Neural cell (in vitro differentiated cells): ENCODE data around the gene OAF. TPM values are rescaled to one million over a fixed set of nuclear protein-coding genes. Genes with fewer than 3 reads are reported as not detected.

Experiments used
- H2AFZ ChIP-seq: fragments of 200-600, 300-800 bp; sonication (generic), shearing (Covaris generic); 2 replicates; pipeline ENCODE4 v1.6.0; 2014; ENCODE audit warnings: low read depth, mild to moderate bottlenecking, antibody characterized with exemption, low read length, moderate library complexity
- H3F3A ChIP-seq: fragments of 200-600 bp; shearing (Covaris generic); 2 replicates; pipeline ENCODE4 v1.6.1; 2016; ENCODE audit warnings: mild to moderate bottlenecking, moderate library complexity, mixed read lengths, antibody characterized with exemption, low read length; ENCODE audit not compliant: insufficient read depth, poor library complexity, severe bottlenecking
- H3K27ac ChIP-seq: fragments of 200-600, 300-800 bp; sonication (generic), shearing (Covaris generic); 2 replicates; pipeline ENCODE4 v1.5.1; 2014; ENCODE audit warnings: mild to moderate bottlenecking, low read length, moderate library complexity
- H3K27me3 ChIP-seq: fragments of 300-800, 200-600 bp; sonication (generic), shearing (Covaris generic); 2 replicates; pipeline ENCODE4 v1.6.0; 2014; ENCODE audit warnings: mild to moderate bottlenecking, low read depth, low read length, moderate library complexity; ENCODE audit not compliant: insufficient read depth
- H3K36me3 ChIP-seq: fragments of 300-800, 200-600 bp; sonication (generic), shearing (Covaris generic); 2 replicates; pipeline ENCODE4 v1.5.1; 2014; ENCODE audit warnings: mild to moderate bottlenecking, antibody characterized with exemption, low read length, moderate library complexity; ENCODE audit not compliant: insufficient read depth
- H3K4me2 ChIP-seq: fragments of 300-800, 200-600 bp; sonication (generic), shearing (Covaris generic); 2 replicates; pipeline ENCODE4 v1.6.0; 2014; ENCODE audit warnings: mild to moderate bottlenecking, low read length
- H3K4me3 ChIP-seq: fragments of 300-800, 200-600 bp; sonication (generic), shearing (Covaris generic); 2 replicates; pipeline ENCODE4 v1.5.1; 2014; ENCODE audit warnings: mild to moderate bottlenecking, low read length, moderate library complexity
- H3K79me2 ChIP-seq: fragments of 200-600 bp; shearing (Covaris generic); replicated peaks from 2 replicates; pipeline ENCODE4 v1.6.0; 2014; ENCODE audit warnings: mild to moderate bottlenecking, low read length, moderate library complexity; ENCODE audit not compliant: insufficient read depth
- H3K9ac ChIP-seq: fragments of 300-800, 200-600 bp; sonication (generic), shearing (Covaris generic); 2 replicates; pipeline ENCODE4 v1.6.1; 2016; ENCODE audit warnings: mild to moderate bottlenecking, low read length, mixed read lengths
- H3K9me2 ChIP-seq: fragments of 200-600 bp; shearing (Covaris generic); 2 replicates; pipeline ENCODE4 v1.6.1; 2016; ENCODE audit warnings: mild to moderate bottlenecking, low read length, mixed read lengths; ENCODE audit not compliant: insufficient read depth
- H3K9me3 ChIP-seq: fragments of 200-600, 300-800 bp; sonication (generic), shearing (Covaris generic); 2 replicates; pipeline ENCODE4 v1.6.1; 2016; ENCODE audit warnings: mild to moderate bottlenecking, mixed run types, low read length, moderate library complexity, mixed read lengths
- H4K20me1 ChIP-seq: fragments of 200-600 bp; shearing (Covaris generic); 2 replicates; pipeline ENCODE4 v1.6.1; 2016; ENCODE audit warnings: mild to moderate bottlenecking, mixed run types; ENCODE audit not compliant: insufficient read depth
- EP300 ChIP-seq: fragments of 450-650 bp; conservative IDR thresholded peaks from 2 replicates; pipeline ENCODE4 v1.6.1; 2014; ENCODE audit warnings: antibody characterized with exemption, mild to moderate bottlenecking, moderate library complexity; ENCODE audit not compliant: poor library complexity, severe bottlenecking
- EZH2 ChIP-seq: fragments of 200-600, 300-800 bp; shearing (Covaris generic), sonication (generic); IDR thresholded peaks from 2 replicates; pipeline ENCODE4 v1.6.1; 2014; ENCODE audit warnings: antibody characterized with exemption, low read length, borderline replicate concordance, mild to moderate bottlenecking; ENCODE audit not compliant: insufficient read depth, poor library complexity, severe bottlenecking
- MXI1 ChIP-seq: fragments of 450-650 bp; conservative IDR thresholded peaks from 2 replicates; pipeline ENCODE4 v1.6.1; 2014; ENCODE audit warnings: antibody characterized with exemption, mild to moderate bottlenecking; ENCODE audit not compliant: poor library complexity, severe bottlenecking
- POLR2AphosphoS5 ChIP-seq: IDR thresholded peaks from 2 replicates; pipeline ENCODE4 v1.6.1; 2012
- RAD21 ChIP-seq: fragments of 450-650 bp; conservative IDR thresholded peaks from 2 replicates; pipeline ENCODE4 v1.6.1; 2014; ENCODE audit warnings: antibody characterized with exemption, mild to moderate bottlenecking, moderate library complexity
- SMC3 ChIP-seq: fragments of 450-650 bp; conservative IDR thresholded peaks from 2 replicates; pipeline ENCODE4 v1.6.1; 2014; ENCODE audit warnings: antibody characterized with exemption, mild to moderate bottlenecking, moderate library complexity; ENCODE audit not compliant: poor library complexity
- TAF1 ChIP-seq: IDR thresholded peaks from 2 replicates; pipeline ENCODE4 v1.6.1; 2012; ENCODE audit warnings: low read depth
- polyA plus RNA-seq: library from polyadenylated mRNA; depleted of rRNA; stranded (reverse); fragments of >200 nt; gene quantifications from 2 replicates; pipeline ENCODE4 v1.2.3, GENCODE V29; 2014
- TF ChIP-seq, protein P1 (sequence below): fragments of 450-650 bp; IDR thresholded peaks from 2 replicates; pipeline ENCODE4 v1.5.1; 2014; ENCODE audit warnings: antibody characterized with exemption, mild to moderate bottlenecking, moderate library complexity; ENCODE audit not compliant: poor library complexity, severe bottlenecking
- TF ChIP-seq, protein P2 (sequence below): IDR thresholded peaks from 2 replicates; pipeline ENCODE4 v1.6.1; 2012; ENCODE audit warnings: borderline replicate concordance

Gene OAF
- polyA plus RNA-seq, 1 donor from 2014 or later = 0.97 TPM

DNA sequence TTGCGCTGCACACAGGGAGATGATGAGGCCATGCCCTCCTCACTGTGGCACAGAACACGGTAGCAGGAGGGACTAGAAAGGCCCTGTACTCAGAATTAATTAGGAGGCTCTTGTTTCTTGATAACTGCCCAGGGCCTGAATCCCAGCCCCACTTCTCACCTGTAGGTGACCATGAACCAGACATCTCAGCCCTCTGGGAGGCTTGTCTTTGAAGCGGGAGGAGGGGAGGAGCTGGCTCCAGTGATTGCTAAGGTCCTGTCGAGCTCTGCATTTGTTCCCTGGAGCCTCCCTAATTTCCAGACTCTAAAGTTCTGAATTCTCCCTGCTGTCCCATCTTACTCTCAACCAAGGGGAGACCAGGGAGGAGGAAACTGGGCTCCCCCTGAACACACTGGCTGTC lies 19.8 kb upstream of the OAF start:
- Histone ChIP-seq H3K9me2 (no peaks in the 10 kb centered on the region), H3K27me3 (no peaks in the 10 kb centered on the region), H3K4me3 (no peak overlapping the region), H3K36me3 (no peaks in the 10 kb centered on the region), H3K4me2 (no peak overlapping the region), H3K27ac (no peak overlapping the region), H3K79me2 (no peaks in the 10 kb centered on the region), H3K9me3 (no peaks in the 10 kb centered on the region), H3K9ac (no peak overlapping the region), H4K20me1 (no peaks in the 10 kb centered on the region), H2AFZ (no peak overlapping the region), H3F3A (no peaks in the 10 kb centered on the region)
- TF ChIP-seq TAF1 = no peak
- TF ChIP-seq MXI1 = no peak
- TF ChIP-seq, protein P1, sequence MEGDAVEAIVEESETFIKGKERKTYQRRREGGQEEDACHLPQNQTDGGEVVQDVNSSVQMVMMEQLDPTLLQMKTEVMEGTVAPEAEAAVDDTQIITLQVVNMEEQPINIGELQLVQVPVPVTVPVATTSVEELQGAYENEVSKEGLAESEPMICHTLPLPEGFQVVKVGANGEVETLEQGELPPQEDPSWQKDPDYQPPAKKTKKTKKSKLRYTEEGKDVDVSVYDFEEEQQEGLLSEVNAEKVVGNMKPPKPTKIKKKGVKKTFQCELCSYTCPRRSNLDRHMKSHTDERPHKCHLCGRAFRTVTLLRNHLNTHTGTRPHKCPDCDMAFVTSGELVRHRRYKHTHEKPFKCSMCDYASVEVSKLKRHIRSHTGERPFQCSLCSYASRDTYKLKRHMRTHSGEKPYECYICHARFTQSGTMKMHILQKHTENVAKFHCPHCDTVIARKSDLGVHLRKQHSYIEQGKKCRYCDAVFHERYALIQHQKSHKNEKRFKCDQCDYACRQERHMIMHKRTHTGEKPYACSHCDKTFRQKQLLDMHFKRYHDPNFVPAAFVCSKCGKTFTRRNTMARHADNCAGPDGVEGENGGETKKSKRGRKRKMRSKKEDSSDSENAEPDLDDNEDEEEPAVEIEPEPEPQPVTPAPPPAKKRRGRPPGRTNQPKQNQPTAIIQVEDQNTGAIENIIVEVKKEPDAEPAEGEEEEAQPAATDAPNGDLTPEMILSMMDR = no peak
- no peak for TF ChIP-seq SMC3
- no peak for TF ChIP-seq EP300
- TF ChIP-seq, protein P2, sequence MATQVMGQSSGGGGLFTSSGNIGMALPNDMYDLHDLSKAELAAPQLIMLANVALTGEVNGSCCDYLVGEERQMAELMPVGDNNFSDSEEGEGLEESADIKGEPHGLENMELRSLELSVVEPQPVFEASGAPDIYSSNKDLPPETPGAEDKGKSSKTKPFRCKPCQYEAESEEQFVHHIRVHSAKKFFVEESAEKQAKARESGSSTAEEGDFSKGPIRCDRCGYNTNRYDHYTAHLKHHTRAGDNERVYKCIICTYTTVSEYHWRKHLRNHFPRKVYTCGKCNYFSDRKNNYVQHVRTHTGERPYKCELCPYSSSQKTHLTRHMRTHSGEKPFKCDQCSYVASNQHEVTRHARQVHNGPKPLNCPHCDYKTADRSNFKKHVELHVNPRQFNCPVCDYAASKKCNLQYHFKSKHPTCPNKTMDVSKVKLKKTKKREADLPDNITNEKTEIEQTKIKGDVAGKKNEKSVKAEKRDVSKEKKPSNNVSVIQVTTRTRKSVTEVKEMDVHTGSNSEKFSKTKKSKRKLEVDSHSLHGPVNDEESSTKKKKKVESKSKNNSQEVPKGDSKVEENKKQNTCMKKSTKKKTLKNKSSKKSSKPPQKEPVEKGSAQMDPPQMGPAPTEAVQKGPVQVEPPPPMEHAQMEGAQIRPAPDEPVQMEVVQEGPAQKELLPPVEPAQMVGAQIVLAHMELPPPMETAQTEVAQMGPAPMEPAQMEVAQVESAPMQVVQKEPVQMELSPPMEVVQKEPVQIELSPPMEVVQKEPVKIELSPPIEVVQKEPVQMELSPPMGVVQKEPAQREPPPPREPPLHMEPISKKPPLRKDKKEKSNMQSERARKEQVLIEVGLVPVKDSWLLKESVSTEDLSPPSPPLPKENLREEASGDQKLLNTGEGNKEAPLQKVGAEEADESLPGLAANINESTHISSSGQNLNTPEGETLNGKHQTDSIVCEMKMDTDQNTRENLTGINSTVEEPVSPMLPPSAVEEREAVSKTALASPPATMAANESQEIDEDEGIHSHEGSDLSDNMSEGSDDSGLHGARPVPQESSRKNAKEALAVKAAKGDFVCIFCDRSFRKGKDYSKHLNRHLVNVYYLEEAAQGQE = no peak
- no peak for TF ChIP-seq EZH2
- no peak for TF ChIP-seq RAD21
- TF ChIP-seq POLR2AphosphoS5 = no peak

DNA sequence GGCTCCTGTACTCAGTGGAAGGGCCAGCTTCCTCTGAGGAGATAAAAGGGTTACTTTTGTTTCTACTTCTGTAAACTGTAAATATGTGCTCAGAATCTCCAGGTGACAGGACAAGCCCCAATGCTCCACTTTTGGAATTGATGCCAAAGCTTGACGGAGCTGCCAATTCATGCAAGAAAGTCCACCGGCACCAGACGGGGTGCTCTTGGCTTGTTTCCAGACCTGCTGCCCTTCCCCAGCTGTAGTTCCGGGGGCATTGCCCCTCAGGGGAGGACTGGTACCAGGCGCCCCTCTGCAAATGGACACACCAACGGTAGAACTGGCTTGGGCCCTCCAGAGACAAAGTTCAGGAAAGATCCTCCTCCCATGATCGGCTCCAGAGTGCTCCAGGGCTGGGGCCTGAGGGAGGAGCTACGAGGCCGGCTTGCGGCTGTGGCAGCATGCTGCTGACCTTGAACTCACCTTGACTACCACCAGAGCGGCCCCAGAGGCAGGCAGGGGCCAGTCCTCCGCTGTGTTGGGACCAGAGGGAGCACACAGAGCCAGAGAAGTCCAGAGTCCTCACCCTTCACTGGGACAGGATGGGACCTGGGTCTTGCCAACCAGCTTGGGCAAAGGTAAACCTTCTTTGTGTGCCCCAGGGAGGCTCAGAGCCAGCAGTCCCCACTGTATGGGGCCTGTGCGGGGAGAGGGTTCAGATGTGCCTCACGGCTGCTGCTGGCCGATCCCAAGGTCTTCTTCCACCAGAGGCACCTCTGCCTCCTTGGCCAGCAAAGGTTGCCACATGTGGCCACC lies 17.8 kb upstream of the OAF start:
- no peaks in the 10 kb centered on the region for H3K79me2 ChIP-seq
- H4K20me1 ChIP-seq = no peaks in the 10 kb centered on the region
- H3K27ac ChIP-seq = no peak overlapping the region
- H2AFZ ChIP-seq = no peak overlapping the region
- no peaks in the 10 kb centered on the region for H3K9me3 ChIP-seq
- no peaks in the 10 kb centered on the region for H3K36me3 ChIP-seq
- no peaks in the 10 kb centered on the region for H3F3A ChIP-seq
- no peaks in the 10 kb centered on the region for H3K9me2 ChIP-seq
- no peak overlapping the region for H3K4me3 ChIP-seq
- no peak overlapping the region for H3K4me2 ChIP-seq
- H3K9ac ChIP-seq = no peak overlapping the region
- no peak for TF ChIP-seq TAF1
- TF ChIP-seq, protein P2 = no peak
- TF ChIP-seq EZH2 = no peak
- no peak for TF ChIP-seq MXI1
- TF ChIP-seq POLR2AphosphoS5 = no peak
- no peak for TF ChIP-seq SMC3
- TF ChIP-seq, protein P1 = no peak
- TF ChIP-seq RAD21 = no peak
- TF ChIP-seq EP300 = no peak
- no peaks in the 10 kb centered on the region for H3K27me3 ChIP-seq
